Central memory CD8-positive, alpha-beta T cell (primary cell): ENCODE results near the gene SLCO1B1.
"Not testable (repeated sequence)": the region's sequence is repeated elsewhere in the genome, so short reads cannot be mapped to it uniquely, and the experiment has no call there.

Source experiments
- ATAC-seq: fragments of 150-1000 bp; cut with Tn5 transposase; replicated peaks from 2 replicates; pipeline ENCODE4 v1.10.0; 2022; ENCODE audit warnings: mild to moderate bottlenecking, moderate FRiP score, moderate number of reproducible peaks; ENCODE audit not compliant: poor library complexity, severe bottlenecking; ENCODE audit errors: extremely low read depth
- DNase-seq, 2 donors: peaks; one replicate each; pipeline ENCODE4 v3.0.0; 2021; ENCODE audit warnings: low spot score in 2 of 2
- H3K27ac Mint-ChIP-seq: one replicate; pipeline ENCODE4 v1.8.0; 2022; ENCODE audit warnings: low read depth, mild to moderate bottlenecking, moderate library complexity, mixed read lengths
- H3K27me3 Mint-ChIP-seq: one replicate; pipeline ENCODE4 v1.8.0; 2022; ENCODE audit warnings: mixed read lengths
- H3K36me3 Mint-ChIP-seq: one replicate; pipeline ENCODE4 v1.8.0; 2022; ENCODE audit warnings: mild to moderate bottlenecking, moderate library complexity, mixed read lengths; ENCODE audit not compliant: insufficient read depth
- H3K4me1 Mint-ChIP-seq: one replicate; pipeline ENCODE4 v1.8.0; 2022; ENCODE audit warnings: mixed read lengths
- H3K4me3 Mint-ChIP-seq: one replicate; pipeline ENCODE4 v1.8.0; 2022; ENCODE audit warnings: mild to moderate bottlenecking, moderate library complexity, mixed read lengths
- H3K9me3 Mint-ChIP-seq: one replicate; pipeline ENCODE4 v1.8.0; 2022; ENCODE audit warnings: mixed read lengths

Gene SLCO1B1

GRCh38 chr12:21130998-21131397 lies at the start of gene SLCO1B1:
Gene SLCO1B1, plus strand, starts transcription at chr12:21131194. Its CDS starts 10,381 bp downstream, at chr12:21141575.
- Mint-ChIP-seq H3K4me3 (no peak within 1 kb of the TSS), H3K27ac (no peak within 1 kb of the TSS), H3K4me1 (no peaks in the 10 kb centered on the region), H3K36me3 (no peaks in the 10 kb centered on the region), H3K9me3 (no peaks in the 10 kb centered on the region), H3K27me3 (no peaks in the 10 kb centered on the region)
- no peak for ATAC-seq
- DNase-seq, result no peak

DNA sequence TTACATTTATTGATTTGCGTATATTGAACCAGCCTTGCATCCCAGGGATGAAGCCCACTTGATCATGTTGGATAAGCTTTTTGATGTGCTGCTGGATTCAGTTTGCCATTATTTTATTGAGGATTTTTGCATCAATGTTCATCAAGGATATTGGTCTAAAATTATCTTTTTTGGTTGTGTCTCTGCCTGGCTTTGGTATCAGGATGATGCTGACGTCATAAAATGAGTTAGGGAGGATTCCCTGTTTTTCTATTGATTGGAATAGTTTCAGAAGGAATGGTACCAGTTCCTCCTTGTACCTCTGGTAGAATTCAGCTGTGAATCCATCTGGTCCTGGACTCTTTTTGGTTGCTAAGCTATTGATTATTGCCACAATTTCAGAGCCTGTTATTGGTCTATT lies 46.2 kb upstream of the SLCO1B1 start:
- not testable (repeated sequence) for H3K9me3 Mint-ChIP-seq, ATAC-seq, H3K27me3 Mint-ChIP-seq, H3K4me1 Mint-ChIP-seq, H3K36me3 Mint-ChIP-seq, H3K27ac Mint-ChIP-seq, H3K4me3 Mint-ChIP-seq, DNase-seq

GRCh38 chr12:21111732-21112131 lies 19.3 kb upstream of the SLCO1B1 start:
- Mint-ChIP-seq H3K36me3 (no peaks in the 10 kb centered on the region), H3K9me3 (peaks cover 19% of the 10 kb centered on the region), H3K27me3 (no peaks in the 10 kb centered on the region), H3K4me1 (no peaks in the 10 kb centered on the region), H3K27ac (no peak overlapping the region), H3K4me3 (no peak overlapping the region)
- no peak for DNase-seq
- no peak for ATAC-seq

GRCh38 chr12:21113266-21113665 lies 17.7 kb upstream of the SLCO1B1 start:
- H3K27me3 Mint-ChIP-seq, result no peaks in the 10 kb centered on the region
- peaks cover 18% of the 10 kb centered on the region for H3K9me3 Mint-ChIP-seq

GRCh38 chr12:21117995-21118394 lies 13.0 kb upstream of the SLCO1B1 start:
- peaks cover 9% of the 10 kb centered on the region for H3K9me3 Mint-ChIP-seq
- no peak overlapping the region for H3K27ac Mint-ChIP-seq
- ATAC-seq, result no peak

More at GRCh38 chr12:21113266-21113665, 17.7 kb upstream of the SLCO1B1 start:
- Mint-ChIP-seq H3K4me3 (no peak overlapping the region), H3K4me1 (no peaks in the 10 kb centered on the region), H3K36me3 (no peaks in the 10 kb centered on the region), H3K27ac (no peak overlapping the region)
- ATAC-seq (no peak), DNase-seq (no peak)

DNA sequence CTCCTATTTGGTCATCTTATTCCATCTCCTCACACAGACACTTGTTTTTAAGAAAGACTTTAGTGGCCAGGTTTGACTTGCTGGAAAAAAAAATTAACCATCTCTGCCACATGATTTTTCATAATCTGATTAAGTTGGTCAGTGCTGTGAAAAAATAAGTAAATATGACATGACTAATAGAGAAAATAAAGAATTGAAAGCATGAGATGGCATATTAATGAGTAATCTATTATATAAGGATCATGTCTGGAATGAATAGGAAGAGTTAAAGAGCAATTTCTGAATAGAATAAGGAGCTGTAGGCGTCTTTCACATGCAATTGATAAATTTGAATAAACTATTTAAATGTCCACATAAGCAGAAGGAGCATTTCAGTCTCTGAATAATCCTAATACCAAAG lies 12.2 kb upstream of the SLCO1B1 start:
- DNase-seq (no peak), ATAC-seq (no peak)
- no peak overlapping the region for H3K27ac Mint-ChIP-seq
- H3K27me3 Mint-ChIP-seq, result no peaks in the 10 kb centered on the region
- H3K9me3 Mint-ChIP-seq, result peaks cover 9% of the 10 kb centered on the region
- H3K4me3 Mint-ChIP-seq, result no peak overlapping the region
- no peaks in the 10 kb centered on the region for H3K4me1 Mint-ChIP-seq
- H3K36me3 Mint-ChIP-seq, result no peaks in the 10 kb centered on the region

More at GRCh38 chr12:21117995-21118394, 13.0 kb upstream of the SLCO1B1 start:
- Mint-ChIP-seq H3K4me3 (no peak overlapping the region), H3K4me1 (no peaks in the 10 kb centered on the region), H3K27me3 (no peaks in the 10 kb centered on the region), H3K36me3 (no peaks in the 10 kb centered on the region)
- no peak for DNase-seq

DNA sequence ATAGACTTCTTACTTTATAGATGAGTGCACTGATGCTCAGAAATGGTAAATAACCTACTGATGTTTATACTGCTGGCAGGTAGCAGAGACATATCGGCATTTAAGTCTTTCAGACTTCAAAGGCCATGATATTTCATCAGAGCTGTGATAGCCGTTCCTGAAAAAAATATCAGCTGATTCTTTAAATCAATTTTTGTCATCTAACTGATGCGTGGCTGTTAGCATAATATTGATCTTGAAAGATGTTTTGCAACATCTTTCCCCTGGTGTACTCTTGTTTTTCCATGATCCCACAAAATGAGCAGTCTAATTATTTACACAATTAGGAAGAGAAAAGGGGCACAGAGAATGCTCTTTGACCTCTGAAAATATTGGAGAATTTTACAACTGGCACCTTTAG lies 1.6 kb upstream of the SLCO1B1 start:
- Mint-ChIP-seq H3K9me3 (no peaks in the 10 kb centered on the region), H3K27ac (no peak overlapping the region), H3K27me3 (no peaks in the 10 kb centered on the region), H3K4me3 (no peak overlapping the region), H3K4me1 (no peaks in the 10 kb centered on the region), H3K36me3 (no peaks in the 10 kb centered on the region)
- ATAC-seq (no peak), DNase-seq (no peak)

DNA sequence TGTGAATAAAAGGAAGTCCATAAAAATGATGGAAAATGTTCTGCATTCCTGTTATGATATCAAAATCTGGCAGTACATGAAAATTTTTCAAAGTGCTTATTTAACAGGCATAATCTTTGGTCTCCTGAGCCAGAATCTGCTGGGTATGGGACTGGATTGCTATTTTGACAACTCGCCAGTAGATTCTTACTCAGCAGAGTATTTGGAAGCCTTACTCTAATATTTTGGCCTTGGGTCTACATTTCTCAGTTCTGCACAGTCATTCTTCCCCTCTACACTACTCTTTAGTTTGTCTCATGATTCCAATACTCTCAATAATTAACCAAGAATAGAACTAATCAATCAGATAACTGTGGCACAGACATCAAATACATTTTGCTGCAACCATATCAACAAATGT lies 1.1 kb upstream of the SLCO1B1 start:
- H3K4me3 Mint-ChIP-seq, result no peak overlapping the region
- H3K9me3 Mint-ChIP-seq, result no peaks in the 10 kb centered on the region
- H3K36me3 Mint-ChIP-seq, result no peaks in the 10 kb centered on the region
- no peak for DNase-seq
- no peaks in the 10 kb centered on the region for H3K27me3 Mint-ChIP-seq
- H3K4me1 Mint-ChIP-seq, result no peaks in the 10 kb centered on the region
- H3K27ac Mint-ChIP-seq, result no peak overlapping the region
- no peak for ATAC-seq

DNA sequence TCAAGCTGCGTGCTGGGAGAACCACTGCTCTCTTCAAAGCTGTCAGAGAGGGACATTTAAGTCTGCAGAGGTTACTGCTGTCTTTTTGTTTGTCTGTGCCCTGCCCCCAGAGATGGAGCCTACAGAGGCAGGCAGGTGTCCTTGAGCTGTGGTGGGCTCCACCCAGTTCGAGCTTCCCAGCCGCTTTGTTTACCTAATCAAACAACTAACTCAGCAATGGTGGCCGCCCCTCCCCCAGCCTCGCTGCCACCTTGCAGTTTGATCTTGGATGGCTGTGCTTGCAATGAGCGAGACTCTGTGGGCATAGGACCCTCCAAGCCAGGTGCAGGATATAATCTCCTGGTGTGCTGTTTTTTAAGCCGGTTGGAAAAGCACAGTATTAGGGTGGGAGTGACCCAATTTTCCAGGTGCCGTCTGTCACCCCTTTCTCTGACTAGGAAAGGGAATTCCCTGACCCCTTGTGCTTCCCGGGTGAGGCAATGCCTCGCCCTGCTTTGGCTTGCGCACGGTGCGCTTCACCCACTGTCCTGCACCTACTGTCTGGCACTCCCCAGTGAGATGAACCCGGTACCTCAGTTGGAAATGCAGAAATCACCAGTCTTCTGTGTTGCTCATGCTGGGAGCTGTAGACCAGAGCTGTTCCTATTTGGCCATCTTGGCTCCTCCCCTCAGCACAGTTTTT lies 6.5 kb downstream of the SLCO1B1 start:
- not testable (repeated sequence) for H3K36me3 Mint-ChIP-seq, H3K27ac Mint-ChIP-seq, DNase-seq, H3K27me3 Mint-ChIP-seq, H3K9me3 Mint-ChIP-seq, H3K4me3 Mint-ChIP-seq, ATAC-seq, H3K4me1 Mint-ChIP-seq

GRCh38 chr12:21138016-21138415 lies 7.0 kb downstream of the SLCO1B1 start:
- Mint-ChIP-seq H3K27ac (no peak overlapping the region), H3K9me3 (peaks cover 5% of the 10 kb centered on the region), H3K4me1 (no peaks in the 10 kb centered on the region), H3K36me3 (no peaks in the 10 kb centered on the region), H3K4me3 (no peak overlapping the region), H3K27me3 (no peaks in the 10 kb centered on the region)
- ATAC-seq (no peak), DNase-seq (no peak)

- no peaks in the 10 kb centered on the region for H3K36me3 Mint-ChIP-seq
- H3K9me3 Mint-ChIP-seq, result no peaks in the 10 kb centered on the region
- no peaks in the 10 kb centered on the region for H3K4me1 Mint-ChIP-seq
- no peak overlapping the region for H3K27ac Mint-ChIP-seq
- H3K4me3 Mint-ChIP-seq, result no peak overlapping the region
- ATAC-seq, result no peak
- no peak for DNase-seq
- H3K27me3 Mint-ChIP-seq, result no peaks in the 10 kb centered on the region
These were observed 13.3 kb downstream of the SLCO1B1 start for GRCh38 chr12:21144309-21144708.

DNA sequence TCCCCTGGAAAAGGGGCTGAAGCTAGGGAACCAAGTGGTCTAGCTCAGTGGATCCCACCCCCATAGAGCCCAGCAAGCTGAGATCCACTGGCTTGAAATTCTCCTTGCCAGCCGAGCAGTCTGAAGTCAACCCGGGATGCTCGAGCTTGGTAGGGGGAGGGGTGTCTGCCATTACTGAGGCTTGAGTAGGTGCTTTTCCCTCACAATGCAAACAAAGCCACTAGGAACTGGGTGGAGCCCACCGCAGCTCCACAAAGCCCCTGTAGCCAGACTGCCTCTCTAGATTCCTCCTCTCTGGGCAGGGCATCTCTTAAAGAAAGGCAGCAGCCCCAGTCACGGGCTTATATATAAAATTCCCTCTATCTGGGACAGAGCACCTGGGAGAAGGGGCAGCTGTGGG lies 18.9 kb downstream of the SLCO1B1 start:
- H3K27me3 Mint-ChIP-seq, H3K27ac Mint-ChIP-seq, H3K36me3 Mint-ChIP-seq, H3K4me1 Mint-ChIP-seq, DNase-seq, H3K4me3 Mint-ChIP-seq, H3K9me3 Mint-ChIP-seq, ATAC-seq: not testable (repeated sequence)

DNA sequence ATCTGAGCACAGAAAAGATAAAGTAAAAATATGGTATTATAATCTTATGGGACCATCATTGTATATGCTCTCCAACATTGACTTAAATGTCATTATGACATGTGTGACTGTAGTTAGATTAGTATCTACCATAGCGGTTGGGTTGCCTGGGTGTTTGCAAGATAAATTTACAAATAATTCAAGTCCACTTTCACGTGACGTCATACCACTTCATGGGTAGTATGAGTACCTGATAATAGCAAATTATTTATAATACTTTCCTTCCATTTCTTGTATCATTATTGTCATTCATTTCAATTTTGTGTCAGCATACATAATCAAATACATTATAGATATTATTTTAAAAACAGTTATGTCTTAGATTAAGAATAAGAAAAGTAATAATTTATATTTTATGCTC lies 20.2 kb downstream of the SLCO1B1 start:
- no peak for ATAC-seq
- Mint-ChIP-seq H3K9me3 (no peaks in the 10 kb centered on the region), H3K4me3 (no peak overlapping the region), H3K27me3 (no peaks in the 10 kb centered on the region), H3K36me3 (no peaks in the 10 kb centered on the region), H3K27ac (no peak overlapping the region), H3K4me1 (no peaks in the 10 kb centered on the region)
- DNase-seq, result no peak
